ENCODE results near the gene GPR157.
"Not testable (repeated sequence)": the region's sequence is repeated elsewhere in the genome, so short reads cannot be mapped to it uniquely, and the experiment has no call there.

GPR157 gene

GRCh38 chr1:9128520-9129265 lies at the start of gene GPR157:
Gene GPR157 (minus strand): TSS chr1:9129102. CDS start chr1:9129027, 75 bp downstream.
- peak; percentile 44 for DNase-seq

GRCh38 chr1:9174762-9175161 lies 45.9 kb upstream of the GPR157 start:
- no peak for DNase-seq

- no peak for DNase-seq
Measured at GRCh38 chr1:9174243-9174642, 45.3 kb upstream of the GPR157 start.

GRCh38 chr1:9169601-9170137 lies 40.8 kb upstream of the GPR157 start:
- no peak for DNase-seq

- peak; percentile 12 for DNase-seq
Measured at GRCh38 chr1:9167638-9168037, 38.7 kb upstream of the GPR157 start.

GRCh38 chr1:9166289-9167235 lies 37.7 kb upstream of the GPR157 start:
- no peak for DNase-seq

GRCh38 chr1:9165396-9165795 lies 36.5 kb upstream of the GPR157 start:
- no peak for DNase-seq

GRCh38 chr1:9164919-9165318 lies 36.0 kb upstream of the GPR157 start:
- no peak for DNase-seq

GRCh38 chr1:9164532-9164900 lies 35.6 kb upstream of the GPR157 start:
- no peak for DNase-seq

GRCh38 chr1:9161963-9162362 lies 33.1 kb upstream of the GPR157 start:
- DNase-seq, result peak; percentile 37

GRCh38 chr1:9161342-9161741 lies 32.4 kb upstream of the GPR157 start:
- no peak for DNase-seq

- no peak for DNase-seq
Measured at GRCh38 chr1:9160079-9160717, 31.3 kb upstream of the GPR157 start.

GRCh38 chr1:9155879-9156278 lies 27.0 kb upstream of the GPR157 start:
- no peak for DNase-seq

- DNase-seq, result not testable (repeated sequence)
Measured at GRCh38 chr1:9155405-9155804, 26.5 kb upstream of the GPR157 start.

- no peak for DNase-seq
Measured at GRCh38 chr1:9153152-9153551, 24.2 kb upstream of the GPR157 start.

- DNase-seq, result no peak
Measured at GRCh38 chr1:9152535-9152934, 23.6 kb upstream of the GPR157 start.

GRCh38 chr1:9151328-9151860 lies 22.5 kb upstream of the GPR157 start:
- DNase-seq, result no peak

GRCh38 chr1:9150582-9151327 lies 21.9 kb upstream of the GPR157 start:
- DNase-seq, result no peak

- DNase-seq, result no peak
Measured at GRCh38 chr1:9149837-9150581, 21.1 kb upstream of the GPR157 start.

GRCh38 chr1:9149151-9149550 lies 20.2 kb upstream of the GPR157 start:
- no peak for DNase-seq

- DNase-seq, result no peak
Measured at GRCh38 chr1:9146156-9146555, 17.3 kb upstream of the GPR157 start.

Measured in NCI-H1105 (cell line).